Measurements from ENCODE around the gene SPO11.

The SPO11 gene

DNA sequence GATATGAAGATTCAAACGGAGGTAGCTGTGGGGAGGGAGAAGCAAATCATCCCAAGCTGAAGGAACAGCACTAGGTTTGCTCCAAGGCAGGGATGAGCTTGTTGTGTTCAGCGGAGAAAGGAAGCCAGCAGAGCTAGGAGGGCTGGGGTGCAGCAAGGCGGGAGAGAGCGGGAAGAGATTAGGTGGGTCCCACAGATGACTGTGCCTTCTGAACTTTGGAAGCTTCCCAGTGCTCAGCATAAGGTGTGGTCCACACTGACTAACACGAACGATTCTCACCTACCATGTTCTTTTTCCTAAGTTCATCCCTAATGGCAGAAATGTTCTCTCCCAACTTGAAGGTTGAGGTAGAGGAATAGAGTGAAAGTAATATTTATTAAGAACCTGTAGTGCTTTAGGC, 22.7 kb downstream of the SPO11 start:
- TF ChIP-seq, protein P1, sequence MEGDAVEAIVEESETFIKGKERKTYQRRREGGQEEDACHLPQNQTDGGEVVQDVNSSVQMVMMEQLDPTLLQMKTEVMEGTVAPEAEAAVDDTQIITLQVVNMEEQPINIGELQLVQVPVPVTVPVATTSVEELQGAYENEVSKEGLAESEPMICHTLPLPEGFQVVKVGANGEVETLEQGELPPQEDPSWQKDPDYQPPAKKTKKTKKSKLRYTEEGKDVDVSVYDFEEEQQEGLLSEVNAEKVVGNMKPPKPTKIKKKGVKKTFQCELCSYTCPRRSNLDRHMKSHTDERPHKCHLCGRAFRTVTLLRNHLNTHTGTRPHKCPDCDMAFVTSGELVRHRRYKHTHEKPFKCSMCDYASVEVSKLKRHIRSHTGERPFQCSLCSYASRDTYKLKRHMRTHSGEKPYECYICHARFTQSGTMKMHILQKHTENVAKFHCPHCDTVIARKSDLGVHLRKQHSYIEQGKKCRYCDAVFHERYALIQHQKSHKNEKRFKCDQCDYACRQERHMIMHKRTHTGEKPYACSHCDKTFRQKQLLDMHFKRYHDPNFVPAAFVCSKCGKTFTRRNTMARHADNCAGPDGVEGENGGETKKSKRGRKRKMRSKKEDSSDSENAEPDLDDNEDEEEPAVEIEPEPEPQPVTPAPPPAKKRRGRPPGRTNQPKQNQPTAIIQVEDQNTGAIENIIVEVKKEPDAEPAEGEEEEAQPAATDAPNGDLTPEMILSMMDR (IDR thresholded peaks at IDR 0.05; ENCODE audit: low read depth, low read length, missing control alignments), result no peak
- DNase-seq (ENCODE audit: low read depth), result no peak
- in situ Hi-C loops (cut with HindIII; ENCODE audit: low sequenced_read_pairs), result no loop called here
- peak overlapping the region; percentile 100 for H3K4me3 ChIP-seq (ENCODE audit: low read depth, low read length)

DNA sequence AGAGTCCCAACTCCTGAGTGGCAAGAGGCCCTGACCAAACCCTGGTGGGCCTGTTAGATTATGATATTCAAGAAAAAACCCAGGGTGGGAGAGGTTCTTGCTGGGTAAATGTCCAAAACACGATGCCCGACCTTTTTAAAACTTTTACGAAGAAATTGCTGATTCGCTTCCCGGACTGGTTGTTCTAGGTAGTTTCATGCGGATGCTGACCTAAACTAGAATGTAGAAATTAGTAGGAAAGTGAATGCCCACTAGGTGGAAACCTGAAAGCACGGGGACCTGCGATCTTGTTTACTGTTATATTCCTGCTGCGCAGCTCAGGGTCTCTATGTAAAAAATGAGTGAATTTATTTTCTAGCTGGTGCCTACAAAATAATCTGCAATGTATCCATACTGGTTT, 23.7 kb downstream of the SPO11 start:
- TF ChIP-seq, protein P1 (IDR thresholded peaks at IDR 0.05; ENCODE audit: low read depth, low read length, missing control alignments), result no peak
- DNase-seq (ENCODE audit: low read depth), result no peak
- no peak overlapping the region for H3K4me3 ChIP-seq (ENCODE audit: low read depth, low read length)
- in situ Hi-C loops (cut with HindIII; ENCODE audit: low sequenced_read_pairs), result no loop called here

DNA sequence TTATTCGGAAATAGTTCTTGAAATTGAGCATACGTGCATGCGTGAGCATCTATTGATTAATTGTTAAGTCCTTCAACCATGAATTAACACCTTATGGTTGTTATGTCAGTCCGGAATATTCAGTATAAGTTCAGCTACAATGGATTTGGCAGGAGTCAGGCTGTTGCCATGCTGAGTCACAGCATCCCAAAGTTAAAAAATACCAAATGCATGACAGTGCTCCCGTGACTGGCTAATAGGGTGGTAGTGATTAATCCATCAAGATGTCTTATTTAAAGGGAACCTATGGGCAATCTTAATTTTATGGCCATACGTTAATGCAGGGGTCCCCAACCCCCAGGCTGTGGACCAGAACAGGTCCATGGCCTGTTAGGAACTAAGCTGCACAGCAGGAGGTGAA, 31.9 kb downstream of the SPO11 start:
- peak; percentile 60 for DNase-seq (ENCODE audit: low read depth)
- in situ Hi-C loops (cut with HindIII; ENCODE audit: low sequenced_read_pairs), result no loop called here
- TF ChIP-seq, protein P1 (IDR thresholded peaks at IDR 0.05; ENCODE audit: low read depth, low read length, missing control alignments), result no peak
- H3K4me3 ChIP-seq (ENCODE audit: low read depth, low read length), result no peak overlapping the region

DNA sequence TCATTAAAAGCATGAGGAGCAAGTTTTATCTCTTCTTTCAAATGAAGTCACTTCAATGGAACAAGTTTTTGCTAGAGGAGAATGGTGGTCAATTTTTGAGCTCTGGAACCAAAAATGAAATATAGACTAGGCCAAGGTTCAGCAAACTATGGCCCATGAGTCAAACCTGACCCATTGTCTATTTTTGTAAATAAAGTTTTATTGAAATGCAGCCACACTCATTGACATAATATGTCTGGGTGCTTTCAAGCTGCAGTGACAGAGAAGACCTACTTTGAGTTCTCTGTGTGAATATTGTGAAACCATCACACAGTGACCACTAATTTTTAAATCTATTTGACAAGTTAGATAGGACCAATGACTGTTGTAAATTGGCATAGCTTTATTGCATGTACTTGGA, 34.8 kb downstream of the SPO11 start:
- DNase-seq (ENCODE audit: low read depth), result no peak
- H3K4me3 ChIP-seq (ENCODE audit: low read depth, low read length), result no peak overlapping the region
- TF ChIP-seq, protein P1 (IDR thresholded peaks at IDR 0.05; ENCODE audit: low read depth, low read length, missing control alignments), result no peak
- in situ Hi-C loops (cut with HindIII; ENCODE audit: low sequenced_read_pairs), result no loop called here

DNA sequence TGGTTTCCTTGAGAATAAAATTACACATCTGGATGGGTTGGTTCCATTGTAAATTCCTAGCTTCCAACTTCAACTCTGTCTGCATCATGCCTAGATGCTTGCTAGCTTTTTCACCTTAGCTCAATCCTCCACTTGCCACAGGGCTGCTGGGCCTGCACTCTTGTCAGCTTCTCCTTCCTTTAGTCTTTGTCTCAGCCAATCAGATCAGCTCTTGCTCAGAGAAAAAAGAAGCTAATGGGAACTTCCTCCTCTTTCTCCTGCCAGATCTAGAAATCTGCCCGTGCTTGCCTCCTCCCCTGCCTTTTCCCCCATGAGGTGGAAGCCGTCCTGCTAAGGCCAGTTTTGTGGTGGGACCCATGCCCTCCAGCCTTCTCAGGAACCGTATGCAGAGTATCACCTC, 40.0 kb downstream of the SPO11 start:
- in situ Hi-C loops (cut with HindIII; ENCODE audit: low sequenced_read_pairs), result no loop called here
- no peak for DNase-seq (ENCODE audit: low read depth)
- TF ChIP-seq, protein P1 (IDR thresholded peaks at IDR 0.05; ENCODE audit: low read depth, low read length, missing control alignments), result no peak
- no peak overlapping the region for H3K4me3 ChIP-seq (ENCODE audit: low read depth, low read length)

DNA sequence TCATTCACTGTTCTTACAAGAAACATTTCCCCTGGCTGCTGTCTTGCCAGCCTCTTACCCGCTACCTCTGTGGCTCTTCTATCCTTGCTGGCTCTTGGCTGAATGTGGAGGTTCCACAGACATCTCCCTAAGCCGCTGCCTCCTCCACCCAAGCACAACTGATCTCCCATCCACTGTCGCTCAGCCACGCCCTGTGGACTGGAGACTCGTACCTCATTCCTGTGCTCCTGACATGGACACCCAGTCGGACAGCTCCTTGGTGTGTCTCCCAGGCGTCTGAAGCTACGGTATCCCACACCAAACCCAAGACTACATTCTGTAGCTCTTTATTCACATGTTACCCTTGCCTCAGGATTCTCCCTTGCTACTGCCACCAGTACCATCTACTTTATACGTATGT, 40.7 kb downstream of the SPO11 start:
- DNase-seq (ENCODE audit: low read depth), result no peak
- TF ChIP-seq, protein P1 (IDR thresholded peaks at IDR 0.05; ENCODE audit: low read depth, low read length, missing control alignments), result no peak
- in situ Hi-C loops (cut with HindIII; ENCODE audit: low sequenced_read_pairs), result no loop called here
- no peak overlapping the region for H3K4me3 ChIP-seq (ENCODE audit: low read depth, low read length)

DNA sequence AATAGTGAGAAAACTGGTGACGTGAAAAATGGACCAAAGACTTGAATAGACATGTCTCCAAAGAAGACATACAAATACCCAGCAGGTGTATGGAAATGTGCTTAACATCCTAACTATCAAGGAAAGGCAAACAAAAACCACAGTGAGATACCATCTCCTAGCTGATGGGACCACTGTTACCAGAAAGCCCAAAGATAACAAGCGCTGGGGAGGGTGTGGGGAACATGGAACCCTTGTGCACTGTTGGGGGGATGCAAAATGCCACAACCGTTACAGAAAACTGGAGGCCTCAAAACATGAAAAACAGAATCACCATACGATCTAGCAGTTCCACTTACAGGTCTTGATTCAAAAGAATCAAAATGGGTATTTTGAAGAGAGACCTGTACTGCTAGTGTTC, 41.8 kb downstream of the SPO11 start:
- TF ChIP-seq, protein P1 (IDR thresholded peaks at IDR 0.05; ENCODE audit: low read depth, low read length, missing control alignments), result no peak
- DNase-seq (ENCODE audit: low read depth), result no peak
- H3K4me3 ChIP-seq (ENCODE audit: low read depth, low read length), result no peak overlapping the region
- in situ Hi-C loops (cut with HindIII; ENCODE audit: low sequenced_read_pairs), result no loop called here

Measured in astrocyte of the cerebellum (primary cell).